ENCODE results near the gene HAND2. TPM values are rescaled to one million over a fixed set of nuclear protein-coding genes. Genes with fewer than 3 reads are reported as not detected.
A peak's percentile ranks its signal among the peaks of the same experiment; 100 is the strongest.

The HAND2 gene
- total and polyA plus RNA-seq, 2 donors, result 1.2 to 1.4 TPM

DNA sequence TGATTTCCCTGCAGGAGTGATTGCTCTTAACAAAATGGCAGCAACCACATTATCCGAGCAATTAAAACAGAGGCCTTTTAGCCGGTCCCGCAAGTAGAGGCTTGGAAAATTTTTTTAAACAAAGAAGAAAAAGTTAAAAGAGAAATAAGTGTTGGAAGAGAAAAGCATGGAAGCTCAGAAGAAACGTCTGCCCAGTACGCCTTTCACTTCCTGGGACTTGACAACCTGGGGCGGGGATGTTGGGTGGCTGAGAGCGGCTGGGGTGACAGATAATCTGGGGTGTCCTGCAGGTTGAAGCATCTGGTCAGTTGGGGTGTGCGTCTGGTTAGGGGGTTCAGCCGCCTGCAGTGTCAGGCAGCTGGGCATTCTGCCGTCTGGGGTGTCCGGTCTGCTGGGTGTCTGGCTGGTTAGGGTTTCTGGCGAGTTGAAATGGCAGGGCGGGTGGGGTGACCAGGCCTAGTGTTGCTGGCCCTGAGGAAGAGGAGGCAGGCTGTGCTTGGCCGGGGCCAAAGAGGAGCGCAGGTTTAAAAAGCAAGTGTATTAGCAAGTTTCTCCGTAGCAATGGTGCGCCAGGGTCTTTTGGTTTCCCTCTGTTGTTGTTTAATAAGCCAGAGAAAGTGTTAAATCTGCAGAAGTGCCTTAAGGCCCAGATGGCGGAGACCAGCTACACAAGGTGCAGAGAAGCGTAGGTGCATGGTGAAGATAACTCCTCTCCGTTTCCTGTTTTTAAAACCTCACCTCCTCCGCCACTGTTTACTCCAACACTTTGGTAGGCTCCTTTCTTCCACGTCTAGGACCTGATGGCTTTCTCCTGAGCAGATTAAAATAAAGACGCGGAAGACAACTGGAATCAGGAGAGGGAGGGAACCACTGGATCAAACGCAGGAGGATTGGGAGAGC, 5.6 kb downstream of the HAND2 start:
- Histone ChIP-seq H3K27ac (ENCODE audit: low read depth in 1 of 2, low read length in 1 of 2) (no peak overlapping the region), H3K27me3 (ENCODE audit: control insufficient read depth in 2 of 2, insufficient read depth in 1 of 2, low read length in 1 of 2) (peaks cover 89 to 98% of the 10 kb centered on the region in 2 donors)

DNA sequence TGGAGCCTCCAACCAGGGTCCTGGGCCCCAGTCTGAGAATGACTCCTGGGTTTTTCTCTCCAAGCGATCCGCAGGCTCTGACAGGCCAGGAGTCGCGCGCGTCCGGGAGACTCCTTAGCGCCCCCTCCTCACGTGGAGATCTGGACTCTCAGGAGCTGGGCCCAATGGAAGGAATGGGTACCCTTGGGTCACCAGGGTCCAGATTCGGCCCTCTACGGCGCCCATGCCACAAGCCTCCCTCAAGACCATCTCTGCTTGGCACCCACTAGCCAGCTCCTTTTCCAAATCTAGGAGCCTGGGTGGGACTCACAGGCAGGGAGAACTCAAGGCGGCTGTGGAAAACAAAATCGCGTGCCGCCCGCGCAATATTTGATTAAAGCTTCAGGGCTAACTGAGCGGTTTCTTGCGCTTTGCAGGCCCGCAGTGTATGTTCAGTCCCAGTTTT, 7.1 kb downstream of the HAND2 start:
- H3K27ac ChIP-seq (ENCODE audit: low read depth in 1 of 2, low read length in 1 of 2), result peak overlapping the region in 1 of 2 donors; percentile 26

More for the DNA sequence above, 5.6 kb downstream of the HAND2 start:
- DNase-seq (ENCODE audit: low read depth in 6 of 9, low spot score in 9 of 9), result no peak
- H3K9me3 ChIP-seq (ENCODE audit: control insufficient read depth in 2 of 2, insufficient read depth in 1 of 2, low read length in 1 of 2), result peaks cover 4 to 22% of the 10 kb centered on the region in 2 donors
- H3K36me3 ChIP-seq (ENCODE audit: control insufficient read depth in 2 of 2, insufficient read depth in 2 of 2, low read length in 1 of 2), result no peaks in the 10 kb centered on the region
- 29% methylated on average over 25 of the region's 25 CpGs for WGBS
- H3K4me3 ChIP-seq (ENCODE audit: low read length in 2 of 2), result no peak overlapping the region
- H3K4me1 ChIP-seq (ENCODE audit: control insufficient read depth in 2 of 2, insufficient read depth in 2 of 2, low read length in 2 of 2), result peaks cover 0 to 8% of the 10 kb centered on the region in 2 donors

DNA sequence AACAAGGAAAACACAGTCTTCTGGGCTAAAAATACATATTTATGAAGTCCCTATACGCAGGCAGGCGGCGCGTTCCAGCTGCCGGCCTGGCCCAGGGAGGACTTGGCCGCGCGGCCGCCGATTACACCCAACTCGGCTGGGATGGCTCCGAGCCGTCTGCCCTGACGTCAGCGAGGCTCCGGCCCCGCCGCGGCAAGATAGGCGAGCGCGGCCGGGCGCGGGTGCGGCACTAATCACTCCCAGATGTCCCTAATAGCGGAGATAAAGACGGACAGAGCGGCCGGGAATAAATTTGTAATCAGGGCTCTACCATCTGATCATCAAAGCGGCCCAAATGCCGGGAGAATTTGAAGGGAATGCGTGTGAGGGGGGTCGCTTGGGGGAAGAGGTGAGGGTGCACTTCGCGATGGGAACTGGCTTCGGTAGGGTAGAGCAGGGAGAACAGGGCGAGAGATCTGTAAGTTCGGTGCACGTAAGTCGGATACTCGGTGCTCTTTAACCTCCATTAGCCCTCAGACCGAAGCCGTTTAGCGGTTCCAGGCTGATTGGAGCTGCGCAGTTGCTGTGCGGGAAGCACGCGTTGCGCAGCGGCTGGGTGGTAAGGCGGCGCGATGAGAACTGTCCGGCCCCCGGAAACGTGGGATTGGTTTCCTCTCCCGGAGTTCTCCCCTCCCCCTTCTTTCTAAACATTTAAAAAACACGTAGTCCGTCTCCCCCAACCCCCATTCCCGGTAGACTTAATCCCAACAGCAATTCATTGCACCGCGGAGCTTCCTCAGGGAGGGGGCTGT, 7.7 kb downstream of the HAND2 start:
- peaks cover 4 to 25% of the 10 kb centered on the region in 2 donors for H3K9me3 ChIP-seq (ENCODE audit: control insufficient read depth in 2 of 2, insufficient read depth in 1 of 2, low read length in 1 of 2)
- WGBS, result 2% methylated on average over 63 of the region's 63 CpGs
- no peak for DNase-seq (ENCODE audit: low read depth in 6 of 9, low spot score in 9 of 9)
- H3K4me1 ChIP-seq (ENCODE audit: control insufficient read depth in 2 of 2, insufficient read depth in 2 of 2, low read length in 2 of 2), result peaks cover 0 to 8% of the 10 kb centered on the region in 2 donors
- peak overlapping the region; percentile 33 to 55 for H3K27ac ChIP-seq (ENCODE audit: low read depth in 1 of 2, low read length in 1 of 2)
- H3K36me3 ChIP-seq (ENCODE audit: control insufficient read depth in 2 of 2, insufficient read depth in 2 of 2, low read length in 1 of 2), result no peaks in the 10 kb centered on the region
- H3K27me3 ChIP-seq (ENCODE audit: control insufficient read depth in 2 of 2, insufficient read depth in 1 of 2, low read length in 1 of 2), result peaks cover 90 to 100% of the 10 kb centered on the region in 2 donors
- no peak overlapping the region for H3K4me3 ChIP-seq (ENCODE audit: low read length in 2 of 2)

More for the DNA sequence above, 7.1 kb downstream of the HAND2 start:
- Histone ChIP-seq H3K27me3 (ENCODE audit: control insufficient read depth in 2 of 2, insufficient read depth in 1 of 2, low read length in 1 of 2) (peaks cover 90 to 100% of the 10 kb centered on the region in 2 donors), H3K4me3 (ENCODE audit: low read length in 2 of 2) (no peak overlapping the region), H3K9me3 (ENCODE audit: control insufficient read depth in 2 of 2, insufficient read depth in 1 of 2, low read length in 1 of 2) (peaks cover 4 to 27% of the 10 kb centered on the region in 2 donors), H3K4me1 (ENCODE audit: control insufficient read depth in 2 of 2, insufficient read depth in 2 of 2, low read length in 2 of 2) (peaks cover 0 to 8% of the 10 kb centered on the region in 2 donors), H3K36me3 (ENCODE audit: control insufficient read depth in 2 of 2, insufficient read depth in 2 of 2, low read length in 1 of 2) (no peaks in the 10 kb centered on the region)
- DNase-seq (ENCODE audit: low read depth in 6 of 9, low spot score in 9 of 9), result no peak
- 14% methylated on average over 21 of the region's 21 CpGs for WGBS

DNA sequence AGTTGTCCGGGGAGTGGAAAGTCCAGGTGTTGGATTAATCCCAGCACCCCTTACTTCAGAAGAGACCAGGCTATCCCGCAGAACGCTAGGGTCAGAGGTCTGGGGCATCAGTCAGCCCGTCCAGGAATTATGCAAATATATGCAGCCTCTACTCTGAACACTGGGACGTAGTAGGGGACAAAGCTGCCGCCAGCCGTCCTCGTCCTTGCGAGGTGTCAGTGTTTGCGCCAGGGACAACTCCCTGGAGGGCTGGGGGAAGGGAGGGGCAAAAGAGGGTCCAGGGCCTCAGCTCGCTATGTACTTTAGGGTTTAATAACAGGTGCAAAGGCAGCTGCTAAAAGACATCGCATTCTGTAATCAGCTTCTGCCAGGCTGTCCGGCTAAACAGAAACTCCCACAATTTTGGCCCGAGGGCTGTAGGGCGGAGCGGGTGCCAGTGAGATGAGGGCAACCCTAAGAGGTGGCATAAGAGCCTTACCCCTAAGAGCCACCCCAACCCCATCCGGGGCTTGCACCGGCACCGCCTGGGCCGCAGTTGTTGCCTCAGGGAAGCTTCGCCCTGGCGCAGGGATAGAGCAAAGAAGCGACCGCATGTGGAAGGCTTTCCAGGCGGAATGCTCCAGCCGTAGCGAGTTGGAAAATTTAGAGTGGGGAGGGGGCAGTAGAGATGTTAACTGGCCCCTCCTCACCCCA, 8.4 kb downstream of the HAND2 start:
- Histone ChIP-seq H3K36me3 (ENCODE audit: control insufficient read depth in 2 of 2, insufficient read depth in 2 of 2, low read length in 1 of 2) (no peaks in the 10 kb centered on the region), H3K9me3 (ENCODE audit: control insufficient read depth in 2 of 2, insufficient read depth in 1 of 2, low read length in 1 of 2) (peaks cover 4 to 30% of the 10 kb centered on the region in 2 donors), H3K4me1 (ENCODE audit: control insufficient read depth in 2 of 2, insufficient read depth in 2 of 2, low read length in 2 of 2) (peaks cover 0 to 8% of the 10 kb centered on the region in 2 donors), H3K27me3 (ENCODE audit: control insufficient read depth in 2 of 2, insufficient read depth in 1 of 2, low read length in 1 of 2) (peaks cover 94 to 100% of the 10 kb centered on the region in 2 donors), H3K27ac (ENCODE audit: low read depth in 1 of 2, low read length in 1 of 2) (no peak overlapping the region), H3K4me3 (ENCODE audit: low read length in 2 of 2) (no peak overlapping the region)
- no peak for DNase-seq (ENCODE audit: low read depth in 6 of 9, low spot score in 9 of 9)
- WGBS, result 17% methylated on average over 27 of the region's 27 CpGs

DNA sequence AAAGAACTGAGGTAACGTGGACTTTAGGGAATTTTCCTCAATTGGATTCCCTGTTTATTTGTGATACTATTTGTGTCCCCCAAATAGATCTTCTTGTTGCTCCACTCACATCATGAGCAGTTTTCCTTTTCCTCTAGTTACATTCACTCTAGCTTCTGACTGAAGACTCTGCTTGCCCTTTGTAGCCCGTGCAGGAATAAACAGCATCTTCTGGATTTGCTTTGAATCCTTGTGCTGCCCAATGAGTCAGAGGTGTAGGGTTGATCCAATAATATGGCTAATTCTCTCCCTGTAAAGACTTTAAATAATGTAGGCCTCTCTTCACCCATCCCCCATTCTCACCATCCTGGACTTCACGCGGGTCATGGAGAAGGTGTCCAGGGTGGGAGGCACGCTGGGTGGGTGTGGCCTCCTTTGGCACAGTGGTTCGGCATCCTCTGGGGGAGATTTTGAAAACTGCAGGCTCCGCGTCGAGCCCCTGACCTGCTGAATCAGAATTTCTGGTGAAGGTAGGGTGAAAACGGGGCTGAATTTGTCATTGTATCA, 9.0 kb downstream of the HAND2 start:
- H3K4me3 ChIP-seq (ENCODE audit: low read length in 2 of 2), result no peak overlapping the region
- no peak overlapping the region for H3K27ac ChIP-seq (ENCODE audit: low read depth in 1 of 2, low read length in 1 of 2)
- H3K36me3 ChIP-seq (ENCODE audit: control insufficient read depth in 2 of 2, insufficient read depth in 2 of 2, low read length in 1 of 2), result no peaks in the 10 kb centered on the region
- WGBS, result 28% methylated on average over 10 of the region's 10 CpGs
- no peak for DNase-seq (ENCODE audit: low read depth in 6 of 9, low spot score in 9 of 9)
- peaks cover 95 to 100% of the 10 kb centered on the region in 2 donors for H3K27me3 ChIP-seq (ENCODE audit: control insufficient read depth in 2 of 2, insufficient read depth in 1 of 2, low read length in 1 of 2)
- H3K9me3 ChIP-seq (ENCODE audit: control insufficient read depth in 2 of 2, insufficient read depth in 1 of 2, low read length in 1 of 2), result peaks cover 2 to 32% of the 10 kb centered on the region in 2 donors
- peaks cover 0 to 8% of the 10 kb centered on the region in 2 donors for H3K4me1 ChIP-seq (ENCODE audit: control insufficient read depth in 2 of 2, insufficient read depth in 2 of 2, low read length in 2 of 2)

DNA sequence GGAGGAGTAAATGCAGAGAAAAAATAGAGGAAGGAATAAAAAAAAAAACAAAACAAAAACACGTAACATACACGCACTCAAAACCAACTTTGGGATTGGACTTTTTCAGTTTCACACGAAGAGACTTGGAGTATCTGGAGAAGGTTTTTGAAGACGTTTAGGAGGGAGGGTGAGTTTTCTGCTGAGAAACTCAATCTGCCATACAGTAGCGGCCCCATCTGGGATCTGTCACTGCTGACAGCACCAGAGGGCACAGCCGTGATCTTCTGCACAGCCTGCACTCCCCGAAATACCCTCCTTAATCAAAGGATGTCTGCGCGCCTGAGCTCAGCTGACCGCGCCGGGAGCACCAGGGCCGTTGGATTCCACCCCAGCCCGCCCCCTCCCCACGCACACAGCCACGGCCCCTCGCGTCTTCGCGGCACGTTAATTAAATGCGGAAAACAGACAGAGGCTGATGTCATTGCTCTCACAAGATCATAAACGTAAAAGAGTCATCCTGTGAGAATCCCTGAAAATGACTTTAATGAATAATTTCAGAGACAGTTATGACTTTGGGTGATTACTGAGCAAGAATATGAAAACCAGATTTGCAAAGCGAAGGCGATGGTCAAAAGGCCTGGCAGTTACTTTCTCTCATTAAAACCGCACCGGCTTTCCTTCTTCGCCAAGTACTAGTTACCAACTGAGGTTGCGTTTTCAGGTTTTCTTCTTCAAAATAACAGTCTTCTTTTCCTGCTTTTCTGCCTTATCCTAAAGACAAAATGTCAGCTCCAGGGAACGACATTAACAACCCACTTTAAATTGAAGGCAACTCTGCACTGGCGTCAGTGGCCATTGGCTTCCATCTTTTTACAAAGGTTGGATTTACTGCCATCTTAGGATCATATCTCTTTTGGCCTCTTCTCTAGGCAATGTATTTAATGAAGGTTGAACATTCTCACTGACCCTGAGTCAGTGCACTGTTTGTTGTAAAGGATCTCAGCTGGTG, 10.6 kb downstream of the HAND2 start:
- H3K36me3 ChIP-seq (ENCODE audit: control insufficient read depth in 2 of 2, insufficient read depth in 2 of 2, low read length in 1 of 2), result no peaks in the 10 kb centered on the region
- H3K27ac ChIP-seq (ENCODE audit: low read depth in 1 of 2, low read length in 1 of 2), result no peak overlapping the region
- peaks cover 0 to 8% of the 10 kb centered on the region in 2 donors for H3K4me1 ChIP-seq (ENCODE audit: control insufficient read depth in 2 of 2, insufficient read depth in 2 of 2, low read length in 2 of 2)
- no peak overlapping the region for H3K4me3 ChIP-seq (ENCODE audit: low read length in 2 of 2)
- peaks cover 97 to 100% of the 10 kb centered on the region in 2 donors for H3K27me3 ChIP-seq (ENCODE audit: control insufficient read depth in 2 of 2, insufficient read depth in 1 of 2, low read length in 1 of 2)
- no peak for DNase-seq (ENCODE audit: low read depth in 6 of 9, low spot score in 9 of 9)
- H3K9me3 ChIP-seq (ENCODE audit: control insufficient read depth in 2 of 2, insufficient read depth in 1 of 2, low read length in 1 of 2), result peaks cover 2 to 26% of the 10 kb centered on the region in 2 donors
- 21% methylated on average over 31 of the region's 31 CpGs for WGBS

DNA sequence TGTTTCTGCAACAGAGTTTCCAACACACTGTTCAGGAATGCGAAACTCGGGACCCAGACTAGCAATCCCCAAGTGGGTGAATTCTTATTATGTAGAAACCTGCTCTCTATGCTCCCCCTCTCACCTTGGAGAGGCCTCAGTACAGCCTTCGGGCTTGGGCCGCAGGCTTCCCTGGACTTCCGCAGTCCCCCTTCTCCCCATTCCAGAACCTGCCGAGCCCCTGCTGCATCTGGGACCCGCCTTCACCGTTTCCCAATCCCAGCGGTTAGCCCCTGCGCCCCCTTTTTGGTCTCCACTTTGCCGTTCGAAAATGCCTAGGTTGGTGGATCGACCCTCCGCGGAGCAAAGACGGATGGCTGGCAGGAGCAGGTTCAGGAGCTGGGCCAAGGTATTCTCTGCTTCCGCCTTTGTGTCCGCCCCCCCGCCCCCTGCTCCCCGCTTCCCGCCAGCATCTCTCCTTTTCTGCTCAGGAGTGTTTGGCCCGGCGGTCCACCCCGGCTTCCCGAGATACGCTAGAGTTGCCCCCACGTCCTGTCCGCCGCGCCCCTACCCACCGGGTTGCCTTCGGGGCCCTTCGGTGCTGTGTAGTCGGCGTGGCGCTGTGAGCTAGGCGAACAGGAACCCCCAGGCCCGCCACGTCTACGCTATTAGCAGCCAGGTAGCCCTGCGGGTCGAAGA, 11.5 kb downstream of the HAND2 start:
- 8% methylated on average over 42 of the region's 42 CpGs for WGBS
- DNase-seq (ENCODE audit: low read depth in 6 of 9, low spot score in 9 of 9), result no peak
- Histone ChIP-seq H3K4me3 (ENCODE audit: low read length in 2 of 2) (no peak overlapping the region), H3K4me1 (ENCODE audit: control insufficient read depth in 2 of 2, insufficient read depth in 2 of 2, low read length in 2 of 2) (peaks cover 0 to 8% of the 10 kb centered on the region in 2 donors), H3K27ac (ENCODE audit: low read depth in 1 of 2, low read length in 1 of 2) (no peak overlapping the region), H3K9me3 (ENCODE audit: control insufficient read depth in 2 of 2, insufficient read depth in 1 of 2, low read length in 1 of 2) (peaks cover 2 to 24% of the 10 kb centered on the region in 2 donors), H3K36me3 (ENCODE audit: control insufficient read depth in 2 of 2, insufficient read depth in 2 of 2, low read length in 1 of 2) (no peaks in the 10 kb centered on the region), H3K27me3 (ENCODE audit: control insufficient read depth in 2 of 2, insufficient read depth in 1 of 2, low read length in 1 of 2) (peaks cover 93 to 100% of the 10 kb centered on the region in 2 donors)
